ENCODE data around the gene DEPDC7. TPM values are rescaled to one million over a fixed set of nuclear protein-coding genes. Genes with fewer than 3 reads are reported as not detected.

DEPDC7 gene
- total RNA-seq, 4 donors from 2014 or later: 6.9 to 12.2 (median 9.1) TPM

GRCh38 chr11:32983506-32983905 lies 32.2 kb upstream of the DEPDC7 start:
- 94 to 100% methylated on average over 2 of the region's 2 CpGs for WGBS, 2 donors
- H3K36me3 ChIP-seq: peaks cover 0 to 19% (median 0%) of the 10 kb centered on the region in 3 donors
- no peak overlapping the region for H3K4me3 ChIP-seq
- H3K4me1 ChIP-seq: no peaks in the 10 kb centered on the region
- no peaks in the 10 kb centered on the region for H3K27me3 ChIP-seq
- no peak for DNase-seq (ENCODE audit: low spot score in 2 of 2)
- TF ChIP-seq EP300 (IDR thresholded peaks at IDR 0.05) (no peak), POLR2A (IDR thresholded peaks at IDR 0.05) (no peak), CTCF (IDR thresholded peaks at IDR 0.05) (no peak)
- H3K27ac ChIP-seq: no peak overlapping the region
- H3K9me3 ChIP-seq: no peaks in the 10 kb centered on the region

- H3K4me3 ChIP-seq: no peak overlapping the region
- peaks cover 0 to 13% (median 0%) of the 10 kb centered on the region in 3 donors for H3K36me3 ChIP-seq
- no peak for TF ChIP-seq POLR2A (IDR thresholded peaks at IDR 0.05)
- no peak for TF ChIP-seq EP300 (IDR thresholded peaks at IDR 0.05)
- TF ChIP-seq CTCF (IDR thresholded peaks at IDR 0.05): no peak
- no peaks in the 10 kb centered on the region for H3K4me1 ChIP-seq
- DNase-seq (ENCODE audit: low spot score in 2 of 2): no peak
- no peaks in the 10 kb centered on the region for H3K9me3 ChIP-seq
- 96 to 98% methylated on average over 5 of the region's 5 CpGs for WGBS, 2 donors
- H3K27me3 ChIP-seq: no peaks in the 10 kb centered on the region
- no peak overlapping the region for H3K27ac ChIP-seq
Measured at GRCh38 chr11:32985600-32985999, 30.1 kb upstream of the DEPDC7 start.

- Histone ChIP-seq H3K27ac (no peak overlapping the region), H3K9me3 (peaks cover 0 to 15% (median 2%) of the 10 kb centered on the region in 4 donors), H3K36me3 (peaks cover 0 to 12% (median 0%) of the 10 kb centered on the region in 3 donors), H3K27me3 (no peaks in the 10 kb centered on the region), H3K4me3 (no peak overlapping the region), H3K4me1 (no peaks in the 10 kb centered on the region)
- TF ChIP-seq EP300 (IDR thresholded peaks at IDR 0.05): no peak
- no peak for TF ChIP-seq POLR2A (IDR thresholded peaks at IDR 0.05)
- no peak for TF ChIP-seq CTCF (IDR thresholded peaks at IDR 0.05)
- DNase-seq (ENCODE audit: low spot score in 2 of 2): no peak
- WGBS, 2 donors: 72 to 82% methylated on average over 8 of the region's 8 CpGs
Measured at GRCh38 chr11:32987851-32988250, 27.8 kb upstream of the DEPDC7 start.

GRCh38 chr11:32990481-32990880 lies 25.2 kb upstream of the DEPDC7 start:
- Histone ChIP-seq H3K27me3 (no peaks in the 10 kb centered on the region), H3K9me3 (peaks cover 0 to 15% (median 2%) of the 10 kb centered on the region in 4 donors), H3K27ac (no peak overlapping the region), H3K4me1 (no peaks in the 10 kb centered on the region), H3K36me3 (no peaks in the 10 kb centered on the region), H3K4me3 (no peak overlapping the region)
- TF ChIP-seq EP300 (IDR thresholded peaks at IDR 0.05) (no peak), POLR2A (IDR thresholded peaks at IDR 0.05) (no peak), CTCF (IDR thresholded peaks at IDR 0.05) (no peak)
- no peak for DNase-seq (ENCODE audit: low spot score in 2 of 2)
- 0 to 100% methylated on average over 1 of the region's 1 CpG for WGBS, 2 donors

GRCh38 chr11:32991427-32991826 lies 24.3 kb upstream of the DEPDC7 start:
- no peaks in the 10 kb centered on the region for H3K36me3 ChIP-seq
- TF ChIP-seq EP300 (IDR thresholded peaks at IDR 0.05) (no peak), POLR2A (IDR thresholded peaks at IDR 0.05) (no peak), CTCF (IDR thresholded peaks at IDR 0.05) (no peak)
- no peaks in the 10 kb centered on the region for H3K27me3 ChIP-seq
- DNase-seq (ENCODE audit: low spot score in 2 of 2): no peak
- H3K4me3 ChIP-seq: no peak overlapping the region
- no peak overlapping the region for H3K27ac ChIP-seq
- peaks cover 0 to 15% (median 2%) of the 10 kb centered on the region in 4 donors for H3K9me3 ChIP-seq
- H3K4me1 ChIP-seq: no peaks in the 10 kb centered on the region
- WGBS, 2 donors: 86 to 95% methylated on average over 3 of the region's 3 CpGs
